Rectal smooth muscle tissue (tissue), 1 donor: ENCODE data around the gene BPIFA3.

Experiments
- H3K27ac ChIP-seq: one replicate; pipeline ENCODE4 v1.7.0; 2013; ENCODE audit warnings: low read depth, low read length, inconsistent platforms
- H3K27me3 ChIP-seq: one replicate; pipeline ENCODE4 v1.7.0; 2013; ENCODE audit warnings: low read length; ENCODE audit not compliant: control insufficient read depth, insufficient read depth
- H3K36me3 ChIP-seq: one replicate; pipeline ENCODE4 v1.7.0; 2013; ENCODE audit warnings: low read length; ENCODE audit not compliant: control insufficient read depth, insufficient read depth
- H3K4me1 ChIP-seq: one replicate; pipeline ENCODE4 v1.7.0; 2013; ENCODE audit warnings: low read length; ENCODE audit not compliant: control insufficient read depth, insufficient read depth
- H3K4me3 ChIP-seq: one replicate; pipeline ENCODE4 v1.7.0; 2013; ENCODE audit warnings: low read length
- H3K9ac ChIP-seq: one replicate; pipeline ENCODE4 v1.7.0; 2013; ENCODE audit warnings: low read length

Gene BPIFA3

GRCh38 chr20:33275871-33276270, 58.7 kb downstream of the BPIFA3 start:
- H3K9ac ChIP-seq, result no peak overlapping the region

GRCh38 chr20:33276303-33277113, 59.4 kb downstream of the BPIFA3 start:
- Histone ChIP-seq H3K9ac (no peak overlapping the region), H3K27me3 (no peaks in the 10 kb centered on the region), H3K4me1 (no peaks in the 10 kb centered on the region), H3K27ac (no peak overlapping the region), H3K4me3 (no peak overlapping the region), H3K36me3 (no peaks in the 10 kb centered on the region)

More at GRCh38 chr20:33275871-33276270, 58.7 kb downstream of the BPIFA3 start:
- Histone ChIP-seq H3K4me1 (no peaks in the 10 kb centered on the region), H3K4me3 (no peak overlapping the region), H3K27ac (no peak overlapping the region), H3K36me3 (no peaks in the 10 kb centered on the region), H3K27me3 (no peaks in the 10 kb centered on the region)
